ENCODE measurements around the gene SIGLEC5.
"Not testable (repeated sequence)": the region's sequence is repeated elsewhere in the genome, so short reads cannot be mapped to it uniquely, and the experiment has no call there.

SIGLEC5 gene

GRCh38 chr19:51630315-51630714, at the start of gene SIGLEC5:
TSS of gene SIGLEC5 (minus strand) at chr19:51630401. CDS start at chr19:51630335, 66 bp downstream.
- not testable (repeated sequence) for DNase-seq

- no peak for DNase-seq
Observed at GRCh38 chr19:51676566-51677083, 46.4 kb upstream of the SIGLEC5 start.

GRCh38 chr19:51675911-51676565, 45.8 kb upstream of the SIGLEC5 start:
- not testable (repeated sequence) for DNase-seq

GRCh38 chr19:51668216-51668615, 38.0 kb upstream of the SIGLEC5 start:
- no peak for DNase-seq

- DNase-seq = no peak
Observed at GRCh38 chr19:51664997-51665396, 34.8 kb upstream of the SIGLEC5 start.

- DNase-seq = no peak
Observed at GRCh38 chr19:51664131-51664530, 33.9 kb upstream of the SIGLEC5 start.

- DNase-seq = no peak
Observed at GRCh38 chr19:51663650-51664049, 33.4 kb upstream of the SIGLEC5 start.

GRCh38 chr19:51660975-51661600, 30.9 kb upstream of the SIGLEC5 start:
- DNase-seq = peak in 2 of 4 experiments; percentile 6 to 25

GRCh38 chr19:51654783-51655182, 24.6 kb upstream of the SIGLEC5 start:
- DNase-seq = no peak

- no peak for DNase-seq
Observed at GRCh38 chr19:51653162-51653561, 23.0 kb upstream of the SIGLEC5 start.

GRCh38 chr19:51652266-51652665, 22.1 kb upstream of the SIGLEC5 start:
- DNase-seq = no peak

- no peak for DNase-seq
Observed at GRCh38 chr19:51651216-51651846, 21.1 kb upstream of the SIGLEC5 start.

- no peak for DNase-seq
Observed at GRCh38 chr19:51647318-51647717, 17.1 kb upstream of the SIGLEC5 start.

GRCh38 chr19:51646730-51647129, 16.5 kb upstream of the SIGLEC5 start, which contains the start of gene SIGLEC14:
TSS of gene SIGLEC14 (minus strand) at chr19:51646825. CDS start at chr19:51646759, 66 bp downstream.
- DNase-seq = not testable (repeated sequence)

GRCh38 chr19:51644636-51645271, 14.6 kb upstream of the SIGLEC5 start:
- no peak for DNase-seq

- DNase-seq = no peak
Observed at GRCh38 chr19:51641648-51642047, 11.4 kb upstream of the SIGLEC5 start.

GRCh38 chr19:51640386-51640785, 10.2 kb upstream of the SIGLEC5 start:
- no peak for DNase-seq

- no peak for DNase-seq
Observed at GRCh38 chr19:51639916-51640315, 9.7 kb upstream of the SIGLEC5 start.

- no peak for DNase-seq
Observed at GRCh38 chr19:51637362-51637978, 7.3 kb upstream of the SIGLEC5 start.

- no peak for DNase-seq
Observed at GRCh38 chr19:51632126-51632525, 1.9 kb upstream of the SIGLEC5 start.

- DNase-seq = no peak
Observed at GRCh38 chr19:51628153-51628939, 1.9 kb downstream of the SIGLEC5 start.
